ENCODE data around the gene PPRC1.

Gene PPRC1

DNA sequence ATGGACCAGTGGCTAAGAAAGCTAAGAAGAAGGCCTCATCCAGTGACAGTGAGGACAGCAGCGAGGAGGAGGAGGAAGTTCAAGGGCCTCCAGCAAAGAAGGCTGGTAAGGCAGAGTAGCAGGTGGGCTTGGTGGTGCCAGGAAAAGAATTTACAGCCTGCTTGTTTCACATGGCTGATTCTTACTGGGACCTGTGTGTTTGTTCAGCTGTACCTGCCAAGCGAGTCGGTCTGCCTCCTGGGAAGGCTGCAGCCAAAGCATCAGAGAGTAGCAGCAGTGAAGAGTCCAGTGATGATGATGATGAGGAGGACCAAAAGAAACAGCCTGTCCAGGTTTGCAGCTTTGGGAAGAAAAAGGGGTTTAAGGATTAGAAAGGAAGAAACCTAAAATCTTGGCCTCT lies 24.4 kb downstream of the PPRC1 start:
- TF ChIP-seq, protein P1, sequence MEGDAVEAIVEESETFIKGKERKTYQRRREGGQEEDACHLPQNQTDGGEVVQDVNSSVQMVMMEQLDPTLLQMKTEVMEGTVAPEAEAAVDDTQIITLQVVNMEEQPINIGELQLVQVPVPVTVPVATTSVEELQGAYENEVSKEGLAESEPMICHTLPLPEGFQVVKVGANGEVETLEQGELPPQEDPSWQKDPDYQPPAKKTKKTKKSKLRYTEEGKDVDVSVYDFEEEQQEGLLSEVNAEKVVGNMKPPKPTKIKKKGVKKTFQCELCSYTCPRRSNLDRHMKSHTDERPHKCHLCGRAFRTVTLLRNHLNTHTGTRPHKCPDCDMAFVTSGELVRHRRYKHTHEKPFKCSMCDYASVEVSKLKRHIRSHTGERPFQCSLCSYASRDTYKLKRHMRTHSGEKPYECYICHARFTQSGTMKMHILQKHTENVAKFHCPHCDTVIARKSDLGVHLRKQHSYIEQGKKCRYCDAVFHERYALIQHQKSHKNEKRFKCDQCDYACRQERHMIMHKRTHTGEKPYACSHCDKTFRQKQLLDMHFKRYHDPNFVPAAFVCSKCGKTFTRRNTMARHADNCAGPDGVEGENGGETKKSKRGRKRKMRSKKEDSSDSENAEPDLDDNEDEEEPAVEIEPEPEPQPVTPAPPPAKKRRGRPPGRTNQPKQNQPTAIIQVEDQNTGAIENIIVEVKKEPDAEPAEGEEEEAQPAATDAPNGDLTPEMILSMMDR (IDR thresholded peaks at IDR 0.05; ENCODE audit: control insufficient read depth, extremely low read depth, insufficient read depth), result no peak
- DNase-seq (ENCODE audit: low read depth), result peak; percentile 83
- H3K4me3 ChIP-seq (ENCODE audit: low read depth, low read length), result no peak overlapping the region; the same call in 1 of the 2 replicates

DNA sequence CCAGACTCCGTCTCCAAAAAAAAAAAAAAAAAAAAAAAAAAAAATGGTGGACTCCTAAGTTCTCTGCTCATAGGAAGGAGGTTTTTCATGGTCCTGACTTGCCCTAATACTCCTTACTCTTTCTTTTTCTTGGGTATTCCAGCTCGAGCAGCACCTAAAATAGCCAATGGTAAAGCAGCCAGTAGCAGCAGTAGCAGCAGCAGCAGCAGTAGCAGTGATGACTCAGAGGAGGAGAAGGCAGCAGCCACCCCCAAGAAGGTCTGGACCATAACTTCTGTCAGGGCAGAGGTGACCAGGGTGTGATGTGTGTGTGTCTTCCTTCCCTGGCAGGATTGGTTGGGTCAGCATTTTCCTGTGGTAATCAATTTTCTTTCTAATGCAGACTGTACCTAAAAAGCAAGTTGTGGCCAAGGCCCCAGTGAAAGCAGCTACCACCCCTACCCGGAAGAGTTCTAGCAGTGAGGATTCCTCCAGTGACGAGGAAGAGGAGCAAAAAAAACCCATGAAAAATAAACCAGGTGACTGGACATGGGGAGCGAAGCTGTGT lies 26.3 kb downstream of the PPRC1 start:
- no peak for DNase-seq (ENCODE audit: low read depth)
- TF ChIP-seq, protein P1 (IDR thresholded peaks at IDR 0.05; ENCODE audit: control insufficient read depth, extremely low read depth, insufficient read depth), result no peak

DNA sequence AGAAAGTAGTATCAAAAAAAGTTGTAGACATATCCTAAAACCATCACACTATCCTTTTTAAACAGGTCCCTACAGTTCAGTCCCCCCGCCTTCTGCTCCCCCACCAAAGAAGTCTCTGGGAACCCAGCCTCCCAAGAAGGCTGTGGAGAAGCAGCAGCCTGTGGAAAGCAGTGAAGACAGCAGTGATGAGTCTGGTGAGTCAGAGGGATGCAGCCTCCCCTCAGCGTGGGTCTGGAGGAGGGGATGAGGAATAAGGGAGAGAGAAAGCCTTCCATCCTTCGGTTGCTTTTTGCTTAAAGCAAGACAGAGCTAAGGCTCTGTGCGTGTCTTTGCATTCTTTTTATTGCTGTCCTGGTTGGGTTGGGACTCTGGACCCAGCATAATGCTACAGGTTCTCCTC lies 27.0 kb downstream of the PPRC1 start:
- DNase-seq (ENCODE audit: low read depth), result no peak
- H3K4me3 ChIP-seq (ENCODE audit: low read depth, low read length), result no peak overlapping the region
- TF ChIP-seq, protein P1 (IDR thresholded peaks at IDR 0.05; ENCODE audit: control insufficient read depth, extremely low read depth, insufficient read depth), result no peak

More for the DNA sequence above, 26.3 kb downstream of the PPRC1 start:
- H3K4me3 ChIP-seq (ENCODE audit: low read depth, low read length), result no peak overlapping the region

DNA sequence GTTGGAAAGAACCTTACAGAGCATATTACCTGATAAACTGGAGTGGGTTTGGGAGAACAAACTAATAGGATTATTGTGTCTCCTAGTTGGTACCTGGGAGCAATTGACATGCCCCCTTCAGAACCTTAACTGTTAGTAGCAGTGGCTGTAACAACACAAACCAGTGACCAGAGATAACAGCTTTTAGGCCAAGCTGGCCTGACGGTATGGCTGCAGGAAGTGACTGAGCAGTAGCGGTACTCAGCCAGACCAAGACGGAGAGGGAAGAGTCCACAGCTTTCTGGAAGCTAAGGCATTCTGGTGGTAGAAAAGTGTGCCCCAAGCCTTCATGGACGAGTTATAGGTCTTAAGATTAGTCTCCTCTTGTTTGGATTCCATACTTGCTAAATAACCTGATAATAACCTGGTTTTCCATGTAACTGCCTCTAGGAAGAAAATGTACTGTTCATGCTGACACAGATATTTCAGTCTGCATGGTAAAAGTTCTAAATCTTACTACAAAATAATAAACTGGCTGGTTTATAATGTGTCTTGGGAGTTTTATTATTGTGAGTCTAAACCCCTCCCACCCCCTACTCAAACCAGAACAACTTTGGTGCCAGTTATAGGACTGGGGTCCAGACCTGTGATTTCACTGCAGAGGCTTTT lies 30.6 kb downstream of the PPRC1 start:
- no peak for DNase-seq (ENCODE audit: low read depth)
- TF ChIP-seq, protein P1 (IDR thresholded peaks at IDR 0.05; ENCODE audit: control insufficient read depth, extremely low read depth, insufficient read depth), result no peak
- no peak overlapping the region for H3K4me3 ChIP-seq (ENCODE audit: low read depth, low read length)

DNA sequence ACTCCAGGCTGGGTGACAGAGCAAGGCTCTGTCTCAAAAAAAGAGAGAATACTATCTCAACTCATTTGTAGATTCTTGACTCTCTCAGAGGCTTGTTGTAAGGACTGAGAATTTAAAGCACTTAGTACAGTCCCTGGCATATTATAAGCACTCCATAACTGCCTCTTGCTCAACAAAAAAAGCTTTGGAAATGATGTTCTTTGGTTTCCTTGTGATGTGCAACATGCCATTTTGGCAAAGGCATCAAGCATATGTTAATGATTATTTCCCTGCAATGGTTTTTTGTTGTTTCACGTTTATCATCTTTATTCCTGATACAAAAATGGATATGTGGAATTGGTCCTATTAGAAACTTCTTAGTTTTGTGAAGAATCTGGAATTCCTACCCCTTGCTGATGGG lies 35.0 kb downstream of the PPRC1 start:
- no peak for DNase-seq (ENCODE audit: low read depth)
- H3K4me3 ChIP-seq (ENCODE audit: low read depth, low read length), result no peak overlapping the region
- TF ChIP-seq, protein P1 (IDR thresholded peaks at IDR 0.05; ENCODE audit: control insufficient read depth, extremely low read depth, insufficient read depth), result no peak

DNA sequence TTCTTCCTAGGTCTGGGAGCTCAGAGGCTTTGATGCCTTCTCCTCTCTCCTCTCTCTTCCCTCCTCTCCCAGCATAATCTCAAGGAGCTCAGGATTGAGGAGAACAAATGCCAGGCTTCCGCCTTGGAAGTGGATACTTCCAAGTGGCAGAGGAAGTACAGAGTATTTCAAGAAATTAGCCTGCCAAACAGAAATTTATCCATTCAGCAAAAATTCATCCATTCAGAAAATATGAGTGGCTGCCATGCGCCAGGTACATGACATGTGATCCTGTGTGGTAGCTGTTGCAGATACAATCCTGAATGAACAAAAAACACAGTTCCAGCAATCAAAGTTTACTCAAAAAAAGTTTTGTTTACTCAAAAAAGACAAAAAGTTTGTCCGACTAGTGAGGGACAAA lies 37.8 kb downstream of the PPRC1 start:
- no peak overlapping the region for H3K4me3 ChIP-seq (ENCODE audit: low read depth, low read length)
- TF ChIP-seq, protein P1 (IDR thresholded peaks at IDR 0.05; ENCODE audit: control insufficient read depth, extremely low read depth, insufficient read depth), result no peak

DNA sequence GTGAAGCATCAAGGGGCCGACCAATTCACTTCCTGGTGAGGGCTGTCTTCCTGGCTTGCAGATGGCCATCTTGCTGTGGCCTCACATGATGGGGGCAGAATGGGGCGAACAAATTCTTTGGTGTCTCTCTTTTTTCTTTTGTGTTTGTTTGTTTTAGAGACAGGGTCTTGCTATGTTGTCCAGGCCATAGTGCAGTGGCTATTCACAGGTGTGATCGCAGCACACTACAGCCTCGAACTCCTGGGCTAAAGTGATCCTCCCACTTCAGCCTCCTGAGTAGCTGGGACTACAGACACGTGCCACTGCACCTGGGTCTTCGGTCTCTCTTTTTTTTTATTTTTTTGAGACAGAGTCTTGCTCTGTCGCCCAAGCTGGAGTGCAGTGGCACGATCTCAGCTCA lies 39.4 kb downstream of the PPRC1 start:
- H3K4me3 ChIP-seq (ENCODE audit: low read depth, low read length), result no peak overlapping the region
- TF ChIP-seq, protein P1 (IDR thresholded peaks at IDR 0.05; ENCODE audit: control insufficient read depth, extremely low read depth, insufficient read depth), result no peak
- DNase-seq (ENCODE audit: low read depth), result no peak

More for the DNA sequence above, 37.8 kb downstream of the PPRC1 start:
- no peak for DNase-seq (ENCODE audit: low read depth)
